Left ventricle myocardium superior (tissue), 1 donor: Measurements from ENCODE around the gene TESMIN. TPM values are rescaled to one million over a fixed set of nuclear protein-coding genes. Genes with fewer than 3 reads are reported as not detected.
A peak's percentile ranks its signal among the peaks of the same experiment; 100 is the strongest.

Experiments
- ATAC-seq: fragments of 200-7000 bp; cut with Tn5 transposase; one replicate; pipeline ENCODE4 v1.9.1; 2020; ENCODE audit warnings: mild to moderate bottlenecking, moderate library complexity
- DNase-seq: peaks from one replicate; pipeline ENCODE4 v3.0.0-alpha.2; 2020
- intact Hi-C: fragments of 100-400 bp; cut with micrococcal nuclease; formaldehyde crosslinking; loops from one replicate; pipeline ENCODE4 v1.11.0; 2022
- total RNA-seq: library from RNA; stranded (reverse); fragmentation: NEBNext Ultra II Directional; extraction: Animal tissue kit (Norgen Biotek cat#: 25700); gene quantifications from one replicate; pipeline ENCODE4 v1.2.1, GENCODE V29; 2021
- donor health status: DM: no; HTN: yes; CAD: no; lungs with severe emphysema.

Gene TESMIN
- total RNA-seq, 1 donor from 2014 or later = 0.32 TPM

- DNase-seq (no peak), ATAC-seq (no peak)
- intact Hi-C loops = no loop called here
These were observed 11.9 kb upstream of the TESMIN start for GRCh38 chr11:68763181-68763721.

DNA sequence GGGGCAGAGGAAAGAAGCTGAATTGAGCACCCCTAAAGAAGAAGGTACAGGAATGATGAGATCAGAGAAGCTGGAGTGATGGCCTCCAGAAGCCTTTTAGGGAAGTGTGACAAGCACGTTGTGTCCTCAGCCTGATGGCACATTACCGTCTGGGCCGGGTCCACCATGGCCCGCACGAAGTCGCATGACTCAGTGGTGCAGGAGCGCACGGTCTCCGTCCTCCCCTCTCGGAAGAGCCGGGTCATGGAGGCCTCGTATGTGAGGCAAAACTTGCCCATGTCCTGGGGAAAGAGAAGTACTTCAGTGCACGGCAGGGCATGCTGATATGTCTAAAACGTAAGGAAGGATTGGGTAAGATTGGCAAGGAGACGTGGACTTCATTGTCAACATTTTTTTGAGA, 11.2 kb upstream of the TESMIN start:
- no peak for ATAC-seq
- intact Hi-C loops = no loop called here
- no peak for DNase-seq

DNA sequence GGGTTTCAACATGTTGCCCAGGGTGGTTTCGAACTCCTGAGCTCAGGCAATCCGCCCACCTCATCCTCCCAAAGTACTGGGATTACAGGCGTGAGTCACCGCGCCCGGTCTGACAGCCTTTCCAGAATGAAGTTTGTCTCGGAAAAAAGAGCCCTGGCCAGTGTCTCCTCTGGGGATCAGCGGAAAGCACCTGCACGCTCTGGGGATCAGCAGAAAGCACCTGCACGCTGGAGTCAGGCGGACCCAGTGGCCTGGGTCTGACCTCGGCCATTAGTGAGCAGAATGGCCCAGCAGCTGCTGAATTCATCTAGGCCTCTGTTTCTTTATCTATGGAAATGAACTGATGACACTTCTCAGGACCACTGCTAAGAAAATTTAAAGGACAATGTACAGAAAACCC, 10.5 kb upstream of the TESMIN start:
- ATAC-seq = no peak
- intact Hi-C loops = no loop called here
- DNase-seq = no peak

GRCh38 chr11:68759991-68760390, 8.7 kb upstream of the TESMIN start:
- no peak for ATAC-seq
- intact Hi-C loops = no loop called here

GRCh38 chr11:68757711-68758110, 6.4 kb upstream of the TESMIN start:
- ATAC-seq = no peak
- intact Hi-C loops = no loop called here

More at GRCh38 chr11:68759991-68760390, 8.7 kb upstream of the TESMIN start:
- no peak for DNase-seq

GRCh38 chr11:68756171-68756766, 4.9 kb upstream of the TESMIN start:
- no peak for DNase-seq
- ATAC-seq = no peak
- intact Hi-C loops = no loop called here

More at GRCh38 chr11:68757711-68758110, 6.4 kb upstream of the TESMIN start:
- DNase-seq = no peak

GRCh38 chr11:68753300-68753699, 2.0 kb upstream of the TESMIN start:
- intact Hi-C loops = no loop called here
- no peak for DNase-seq

GRCh38 chr11:68751004-68751325, 355 bp downstream of the TESMIN start:
- intact Hi-C loops = no loop called here
- ATAC-seq (no peak), DNase-seq (no peak)

More at GRCh38 chr11:68753300-68753699, 2.0 kb upstream of the TESMIN start:
- no peak for ATAC-seq

DNA sequence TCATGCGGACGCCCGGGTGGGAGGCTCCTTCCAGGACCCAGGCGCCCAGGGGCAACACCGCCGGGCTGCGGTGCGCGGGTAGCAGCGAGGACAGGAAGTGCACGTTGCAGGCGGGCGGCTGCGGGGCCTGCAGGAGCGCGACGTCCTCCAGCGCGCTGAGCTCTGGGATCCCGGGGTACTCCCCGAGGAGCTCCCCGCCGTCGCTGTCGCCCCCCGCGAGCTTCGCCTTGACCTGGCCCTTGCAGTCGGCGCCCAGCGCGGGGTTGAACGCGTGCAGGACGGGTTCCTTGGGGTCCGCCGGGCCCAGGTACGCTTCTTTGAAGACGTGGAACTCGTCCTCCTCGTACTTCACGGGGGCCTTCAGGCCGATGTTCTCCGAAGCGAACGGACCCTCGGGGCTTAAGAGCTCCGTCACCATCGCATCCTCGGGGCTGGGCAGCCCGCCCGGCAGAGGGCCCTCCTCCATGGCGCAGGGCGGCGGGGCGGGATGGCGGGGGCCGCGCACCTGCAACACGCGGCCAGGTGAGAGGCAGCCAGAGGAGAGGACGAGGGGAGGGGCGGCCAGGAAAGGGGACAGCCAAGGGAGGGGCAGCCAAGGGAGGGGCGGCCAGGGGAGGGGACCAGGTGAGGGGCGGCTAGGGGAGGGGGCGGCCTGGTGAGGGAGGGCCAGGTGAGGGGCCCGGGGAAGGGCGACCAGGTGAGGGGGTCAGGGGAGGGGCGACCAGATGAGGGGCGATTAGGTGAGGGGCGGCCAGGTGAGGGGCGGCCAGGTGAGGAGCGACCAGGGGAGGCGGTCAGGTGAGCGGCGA, 921 bp downstream of the TESMIN start:
- peak; percentile 36 for DNase-seq
- intact Hi-C loops = no loop called here
- peak; percentile 6 for ATAC-seq

- intact Hi-C loops = no loop called here
- ATAC-seq (peak; percentile 7), DNase-seq (no peak)
These were observed 1.8 kb downstream of the TESMIN start for GRCh38 chr11:68749229-68750123.

GRCh38 chr11:68748061-68748460, 3.3 kb downstream of the TESMIN start:
- intact Hi-C loops = no loop called here
- DNase-seq (no peak), ATAC-seq (no peak)

DNA sequence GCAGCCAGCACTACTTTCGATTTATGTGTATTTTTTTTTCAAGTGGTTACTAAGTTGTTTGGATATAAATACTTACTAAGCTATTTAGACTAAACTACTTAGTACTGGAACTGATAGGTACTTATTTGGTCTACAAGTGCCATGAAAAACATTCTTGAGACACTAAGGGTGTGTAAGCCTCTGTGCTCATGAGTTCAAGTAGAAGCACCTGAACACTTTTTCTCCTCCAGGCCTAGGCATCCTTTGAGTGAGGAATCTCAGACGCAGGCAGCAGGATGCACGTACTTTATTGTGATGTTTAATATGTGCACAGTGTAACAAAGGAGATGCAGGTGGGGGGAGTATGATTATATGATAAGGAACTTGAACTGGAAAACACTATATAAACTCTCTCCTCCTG, 7.8 kb downstream of the TESMIN start:
- no peak for ATAC-seq
- no peak for DNase-seq
- intact Hi-C loops = no loop called here

- intact Hi-C loops = no loop called here
- no peak for ATAC-seq
- DNase-seq = no peak
These were observed 9.9 kb downstream of the TESMIN start for GRCh38 chr11:68741463-68741862.

DNA sequence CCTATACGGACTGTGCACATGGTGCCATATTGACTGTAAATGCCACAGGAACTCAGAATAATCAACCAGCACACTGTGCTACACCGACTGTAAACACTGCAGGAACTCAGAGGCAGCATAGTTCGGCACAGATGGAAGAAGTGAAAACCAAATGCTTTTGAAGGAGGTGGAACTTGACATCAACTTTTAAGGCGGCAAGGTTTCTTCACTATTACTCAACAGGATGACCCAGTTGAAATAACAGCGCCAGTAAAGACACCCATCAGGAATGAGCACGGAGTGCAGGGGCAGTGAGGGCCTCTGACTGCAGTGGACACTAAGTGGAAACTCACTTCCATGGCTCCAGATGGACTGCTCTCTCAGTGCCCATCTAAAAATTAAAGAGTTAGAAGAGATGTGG, 15.7 kb downstream of the TESMIN start:
- DNase-seq = no peak
- intact Hi-C loops = no loop called here
- ATAC-seq = no peak

DNA sequence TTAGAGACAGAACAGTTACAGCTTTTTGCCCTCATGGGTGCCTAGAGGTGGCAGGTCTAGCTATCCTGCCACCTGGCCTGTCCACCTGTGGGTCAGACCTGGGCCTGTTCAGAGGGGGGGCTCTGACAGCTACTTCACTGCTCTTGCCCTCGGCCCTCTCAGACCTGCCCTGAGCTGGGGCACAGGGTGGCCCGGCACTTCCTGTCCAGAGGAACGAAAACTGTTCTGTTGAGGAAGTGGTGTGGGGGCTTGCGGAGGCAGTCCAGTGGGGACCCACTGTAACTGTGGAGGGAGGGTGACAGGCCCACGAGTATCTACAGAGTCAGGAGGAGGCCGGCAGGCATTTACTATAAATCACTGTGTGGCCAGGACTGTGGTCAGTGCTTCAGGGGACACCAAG, 16.2 kb downstream of the TESMIN start:
- intact Hi-C loops = no loop called here
- DNase-seq (no peak), ATAC-seq (no peak)

GRCh38 chr11:68734111-68734510, 17.2 kb downstream of the TESMIN start:
- no peak for ATAC-seq
- intact Hi-C loops = no loop called here
- DNase-seq = no peak

GRCh38 chr11:68727783-68728182, 23.5 kb downstream of the TESMIN start:
- intact Hi-C loops = no loop called here
- ATAC-seq (no peak), DNase-seq (no peak)

DNA sequence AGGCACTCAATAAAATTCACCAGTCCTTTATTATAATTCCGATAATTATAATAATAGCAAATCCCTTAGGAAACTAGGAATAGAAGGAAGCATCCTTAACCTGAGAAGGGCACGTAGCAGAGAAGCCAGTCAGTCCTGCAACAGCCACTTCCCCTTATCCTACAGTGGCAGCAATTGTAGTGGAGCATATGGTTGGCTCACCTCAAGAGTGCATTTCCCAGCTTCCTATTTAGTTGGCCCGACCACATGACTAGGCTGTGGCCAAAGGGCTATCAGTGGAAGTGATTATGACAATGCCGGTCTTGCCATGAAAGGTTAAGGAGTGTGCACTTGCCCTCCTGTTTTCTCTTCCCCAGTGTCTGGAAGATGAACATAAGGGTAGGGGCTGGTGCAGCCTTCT, 27.0 kb downstream of the TESMIN start:
- ATAC-seq = no peak
- intact Hi-C loops = no loop called here
- DNase-seq = no peak

DNA sequence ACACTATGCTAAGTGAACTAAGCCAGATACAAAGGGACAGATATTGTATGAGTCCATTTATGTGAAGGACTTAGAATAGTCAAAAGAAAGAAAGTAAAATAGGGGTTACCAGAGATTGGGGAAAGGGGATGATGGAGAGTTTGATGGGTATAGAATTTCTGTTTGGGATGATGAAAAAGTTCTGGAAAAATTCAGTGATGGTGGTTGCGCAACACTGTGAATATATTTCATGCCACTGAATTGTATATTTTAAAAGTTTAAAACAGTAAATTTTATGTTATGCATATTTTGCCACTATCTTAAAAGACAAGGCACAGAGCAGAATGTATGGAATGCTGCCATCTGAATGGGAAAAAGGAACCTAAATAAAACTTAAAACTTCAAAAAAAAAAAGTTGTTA, 29.2 kb downstream of the TESMIN start:
- no peak for DNase-seq
- intact Hi-C loops = no loop called here
- ATAC-seq = no peak

DNA sequence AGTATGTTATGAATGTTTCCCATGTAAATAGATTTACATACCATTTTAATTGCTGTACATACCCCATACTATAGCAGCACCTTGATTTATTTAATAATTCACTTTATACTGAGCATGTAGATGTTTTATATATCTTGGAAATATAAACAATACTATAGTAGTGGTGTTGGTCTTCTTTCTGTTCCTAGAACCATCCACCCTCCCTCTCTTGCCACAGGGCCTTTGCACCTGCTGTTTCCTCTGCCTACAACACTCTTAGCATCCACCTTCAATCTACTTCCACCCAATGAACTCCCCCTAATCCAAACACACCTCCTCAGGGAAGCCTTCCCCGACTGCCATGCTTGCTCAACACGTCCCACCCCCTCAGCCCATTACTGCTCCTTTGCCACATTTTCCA, 30.2 kb downstream of the TESMIN start:
- no peak for DNase-seq
- intact Hi-C loops = no loop called here
- ATAC-seq = no peak
